Adrenal gland (tissue), 12 donors: ENCODE data around the gene GBA2. TPM values are rescaled to one million over a fixed set of nuclear protein-coding genes. Genes with fewer than 3 reads are reported as not detected.
A peak's percentile ranks its signal among the peaks of the same experiment; 100 is the strongest.

Experiments
- DNase-seq, 7 donors: peaks; one replicate each; pipeline ENCODE4 v3.0.0-alpha.2; 2019 to 2020
- H3K27ac ChIP-seq, 5 donors: fragments of 200-600 bp; sonication (generic) in 4 of 5; 1 replicate in 3 of 5; 2 replicates in 2 of 5; pipeline versions ENCODE4 v1.5.1 to v1.8.0; 2016 to 2020; ENCODE audit warnings: mild to moderate bottlenecking in 1 of 5
- H3K27me3 ChIP-seq: fragments of 200-600 bp; 2 replicates; pipeline ENCODE4 v1.8.0; 2021
- H3K36me3 ChIP-seq, 2 donors: fragments of 200-600 bp; replicated peaks in 1 of 2; 1 replicate in 1 of 2; 2 replicates in 1 of 2; pipeline versions ENCODE4 v1.5.1 to v1.8.0; 2018 to 2022
- H3K4me1 ChIP-seq, 2 donors: fragments of 200-600 bp; replicated peaks in 1 of 2; 1 replicate in 1 of 2; 2 replicates in 1 of 2; pipeline versions ENCODE4 v1.5.1 to v1.8.0; 2018 to 2021
- H3K4me3 ChIP-seq, 4 donors: fragments of 200-600 bp; sonication (generic) in 3 of 4; one replicate each; pipeline ENCODE4 v1.5.1; 2016 to 2018
- H3K9me3 ChIP-seq, 3 donors: fragments of 200-600 bp; sonication (generic) in 1 of 3; replicated peaks in 1 of 3; 1 replicate in 2 of 3; 2 replicates in 1 of 3; pipeline versions ENCODE4 v1.5.1 to v1.8.0; 2016 to 2021
- POLR2A ChIP-seq, 2 donors: fragments of 450-650 bp; IDR thresholded peaks; one replicate each; pipeline ENCODE4 v1.6.1; 2017; ENCODE audit warnings: antibody characterized with exemption in 2 of 2, mild to moderate bottlenecking in 2 of 2, moderate library complexity in 1 of 2
- WGBS, 4 donors: extraction: QIAGEN DNeasy Blood & Tissue Kit in 2 of 4; methylation state at CpG; one replicate each; pipeline versions ENCODE4 v1.1.5 to v1.1.7; 2013 to 2017; 5-methylcytosine and 5-hydroxymethylcytosine counted together
- intact Hi-C, 2 donors: fragments of 100-400 bp; cut with DNase I; formaldehyde crosslinking; loops; one replicate each; pipeline versions ENCODE4 v1.14.1 to v1.15.0; 2022 to 2023
- microRNA-seq, 3 donors: library from miRNA; unstranded; fragments of <30 nt; microRNA quantifications; one replicate each; pipeline ENCODE4, GENCODE V29; 2017 to 2020
- polyA plus RNA-seq, 3 donors: library from polyadenylated mRNA; stranded (reverse); fragments of 200-250 nt in 2 of 3; fragments of 350-450 nt in 1 of 3; fragmentation: Illumina TruSeq in 1 of 3; extraction: RNeasy Lipid Tissue Mini Kit (QIAGEN cat#74804) in 1 of 3; gene quantifications; one replicate each; pipeline ENCODE4 v1.2.3, GENCODE V29; 2013 to 2014
- small RNA-seq, 2 donors: library from RNA; depleted of rRNA; stranded (forward); fragments of <200 nt; gene quantifications; one replicate each; pipeline ENCODE3, GENCODE V24; 2016
- total RNA-seq, 9 donors: library from RNA; depleted of rRNA in 4 of 9; stranded (reverse); fragments of >200 nt in 4 of 9; fragments of 120-200 nt in 1 of 9; fragmentation: NEBNext Ultra II Directional in 1 of 9; extraction: Animal tissue kit (Norgen Biotek cat#: 25700) in 1 of 9; gene quantifications; one replicate each; pipeline versions ENCODE4 v1.1.0 to v1.2.4, GENCODE V29; 2013 to 2023
- TF ChIP-seq, protein P1 (sequence below), 6 experiments: fragments of 450-650 bp in 4 of 6; fragments of 200-600 bp in 2 of 6; sonication (generic) in 1 of 6; IDR thresholded peaks; 1 replicate in 5 of 6; 2 replicates in 1 of 6; pipeline versions ENCODE4 v1.5.1 to v1.8.0; 2016 to 2021; ENCODE audit warnings: antibody characterized with exemption in 6 of 6, mild to moderate bottlenecking in 2 of 6, moderate library complexity in 1 of 6
- donor health status: healthy with polysubstance abuse.
- donor health status: Bipolar disorder and iron deficiency.
- donor health status: DM: yes; HTN: yes; CAD: no.
- donor health status: DM: no; HTN: no; CAD: no.
- donor health status: DM: no; HTN: no; CAD: no.
- donor health status: DM: yes; HTN: yes; CAD: no.

The GBA2 gene
- total and polyA plus RNA-seq, 12 donors, result 28.5 to 84.8 (median 52.7) TPM

DNA sequence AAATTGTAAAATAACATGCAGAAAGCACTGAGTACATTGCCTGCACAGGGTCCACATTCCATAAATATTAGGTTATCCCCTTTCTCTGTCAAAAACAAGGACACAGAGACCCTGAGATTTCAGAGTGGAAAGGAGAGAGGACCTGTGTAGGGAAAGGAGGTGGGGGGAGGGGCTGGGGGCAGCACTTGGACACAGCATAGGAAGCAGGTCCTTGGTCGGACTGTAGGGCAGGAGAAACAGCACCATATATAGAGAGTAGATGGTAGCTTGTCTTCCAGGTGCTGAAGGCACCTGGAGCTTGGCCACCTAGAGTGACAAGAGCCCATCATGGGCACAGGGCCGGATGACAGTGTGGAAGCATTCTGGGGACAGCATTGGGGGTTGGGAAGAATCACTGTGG lies 61.7 kb downstream of the GBA2 start:
- peak overlapping the region in 3 of 5 donors; percentile 38 to 93 (median 89) for H3K27ac ChIP-seq
- TF ChIP-seq, protein P1, sequence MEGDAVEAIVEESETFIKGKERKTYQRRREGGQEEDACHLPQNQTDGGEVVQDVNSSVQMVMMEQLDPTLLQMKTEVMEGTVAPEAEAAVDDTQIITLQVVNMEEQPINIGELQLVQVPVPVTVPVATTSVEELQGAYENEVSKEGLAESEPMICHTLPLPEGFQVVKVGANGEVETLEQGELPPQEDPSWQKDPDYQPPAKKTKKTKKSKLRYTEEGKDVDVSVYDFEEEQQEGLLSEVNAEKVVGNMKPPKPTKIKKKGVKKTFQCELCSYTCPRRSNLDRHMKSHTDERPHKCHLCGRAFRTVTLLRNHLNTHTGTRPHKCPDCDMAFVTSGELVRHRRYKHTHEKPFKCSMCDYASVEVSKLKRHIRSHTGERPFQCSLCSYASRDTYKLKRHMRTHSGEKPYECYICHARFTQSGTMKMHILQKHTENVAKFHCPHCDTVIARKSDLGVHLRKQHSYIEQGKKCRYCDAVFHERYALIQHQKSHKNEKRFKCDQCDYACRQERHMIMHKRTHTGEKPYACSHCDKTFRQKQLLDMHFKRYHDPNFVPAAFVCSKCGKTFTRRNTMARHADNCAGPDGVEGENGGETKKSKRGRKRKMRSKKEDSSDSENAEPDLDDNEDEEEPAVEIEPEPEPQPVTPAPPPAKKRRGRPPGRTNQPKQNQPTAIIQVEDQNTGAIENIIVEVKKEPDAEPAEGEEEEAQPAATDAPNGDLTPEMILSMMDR (IDR thresholded peaks at IDR 0.05), result no peak
- no peak for TF ChIP-seq POLR2A (IDR thresholded peaks at IDR 0.05)
- H3K9me3 ChIP-seq, result no peaks in the 10 kb centered on the region
- no peaks in the 10 kb centered on the region for H3K27me3 ChIP-seq
- peaks cover 0 to 33% of the 10 kb centered on the region in 2 donors for H3K36me3 ChIP-seq
- WGBS, 4 donors, result 70 to 83% (median 79%) methylated on average over 2 of the region's 2 CpGs
- H3K4me1 ChIP-seq, result peaks cover 24 to 38% of the 10 kb centered on the region in 2 donors
- DNase-seq, result no peak
- H3K4me3 ChIP-seq, result peak overlapping the region in 1 of 4 donors; percentile 7
- intact Hi-C loops, result no loop called here

Small RNA genes lying within 50 kb of the gene (microRNA-seq; reads per million reads assigned to microRNA genes)
- gene MIR6852, result 0 to 0.89 (median 0) reads per million in 3 donors
- 0 to 0.76 (median 0.28) reads per million in 3 donors for gene MIR6853

Small RNA genes lying within 50 kb of the gene (small RNA-seq; reads per million reads assigned to genes)
- gene MIR6853, result 0.12 to 0.17 reads per million in 2 donors

Other genes with a start within 250 kb of the GBA2 start
- 100 to 1,000 TPM in 1 of 9 donors, 10 to 100 TPM in 8; 25.9 to 189 (median 56.5) TPM for gene TESK1, start 144.0 kb downstream of the GBA2 start, total RNA-seq
- gene TESK1, start 144.0 kb downstream of the GBA2 start, polyA plus RNA-seq, result 100 to 1,000 TPM in 2 of 3 donors, 10 to 100 TPM in 1; 68.6 to 159 (median 152) TPM
- 1 to 10 TPM in 8 of 9 donors, under 1 TPM in 1; 0.69 to 8.0 (median 3.9) TPM for gene CD72, start 130.8 kb downstream of the GBA2 start, total RNA-seq
- gene CD72, start 130.8 kb downstream of the GBA2 start, polyA plus RNA-seq, result 10 to 100 TPM in 1 of 3 donors, 1 to 10 TPM in 2; 1.3 to 18.5 (median 7.4) TPM
- gene SIT1, start 98.3 kb downstream of the GBA2 start, total RNA-seq, result 1 to 10 TPM in 4 of 9 donors, under 1 TPM in 4, not detected in 1; 0.06 to 2.1 (median 0.86) TPM
- 1 to 10 TPM in 1 of 3 donors, under 1 TPM in 1, not detected in 1; 0.37 to 1.0 TPM for gene SIT1, start 98.3 kb downstream of the GBA2 start, polyA plus RNA-seq
- gene RMRP, start 91.2 kb downstream of the GBA2 start, total RNA-seq, result over 10,000 TPM in 5 of 9 donors, 1,000 to 10,000 TPM in 3, 100 to 1,000 TPM in 1; 885 to 23,366 (median 10,611) TPM
- gene RMRP, start 91.2 kb downstream of the GBA2 start, polyA plus RNA-seq, result 1,000 to 10,000 TPM in 2 of 3 donors, not detected in 1; 1,807 to 2,186 TPM
- gene CCDC107, start 90.9 kb downstream of the GBA2 start, total RNA-seq, result 10 to 100 TPM; 27.9 to 55.0 (median 39.6) TPM
- gene CCDC107, start 90.9 kb downstream of the GBA2 start, polyA plus RNA-seq, result 100 to 1,000 TPM in 2 of 3 donors, 10 to 100 TPM in 1; 53.6 to 198 (median 169) TPM
- 10 to 100 TPM in 1 of 9 donors, 1 to 10 TPM in 3, under 1 TPM in 5; 0.42 to 18.4 (median 0.96) TPM for gene ARHGEF39, start 84.0 kb downstream of the GBA2 start, total RNA-seq
- 1 to 10 TPM; 1.2 to 4.0 (median 1.5) TPM for gene ARHGEF39, start 84.0 kb downstream of the GBA2 start, polyA plus RNA-seq
- 10 to 100 TPM in 1 of 9 donors, 1 to 10 TPM in 5, under 1 TPM in 3; 0.28 to 13.7 (median 2.0) TPM for gene CA9, start 75.3 kb downstream of the GBA2 start, total RNA-seq
- gene CA9, start 75.3 kb downstream of the GBA2 start, polyA plus RNA-seq, result 1 to 10 TPM in 2 of 3 donors, under 1 TPM in 1; 0.31 to 1.4 (median 1.3) TPM
- gene TPM2, start 59.3 kb downstream of the GBA2 start, total RNA-seq, result 100 to 1,000 TPM; 188 to 654 (median 368) TPM
- 1,000 to 10,000 TPM in 2 of 3 donors, 100 to 1,000 TPM in 1; 462 to 1,472 (median 1,350) TPM for gene TPM2, start 59.3 kb downstream of the GBA2 start, polyA plus RNA-seq
- gene TLN1, start 17.0 kb downstream of the GBA2 start, total RNA-seq, result 100 to 1,000 TPM; 157 to 565 (median 372) TPM
- gene TLN1, start 17.0 kb downstream of the GBA2 start, polyA plus RNA-seq, result 100 to 1,000 TPM; 165 to 232 (median 178) TPM
- 100 to 1,000 TPM in 1 of 9 donors, 10 to 100 TPM in 8; 47.0 to 142 (median 60.3) TPM for gene CREB3, start 16.6 kb downstream of the GBA2 start, total RNA-seq
- 100 to 1,000 TPM in 1 of 3 donors, 10 to 100 TPM in 2; 47.6 to 113 (median 52.0) TPM for gene CREB3, start 16.6 kb downstream of the GBA2 start, polyA plus RNA-seq
- gene RGP1, start 59 bp upstream of the GBA2 start, total RNA-seq, result 10 to 100 TPM; 17.1 to 41.2 (median 23.3) TPM
- 10 to 100 TPM in 2 of 3 donors, 1 to 10 TPM in 1; 6.4 to 24.7 (median 13.5) TPM for gene RGP1, start 59 bp upstream of the GBA2 start, polyA plus RNA-seq
- 1 to 10 TPM in 2 of 9 donors, not detected in 7; 1.1 to 2.0 TPM for gene MSMP, start 5.0 kb upstream of the GBA2 start, total RNA-seq
- gene MSMP, start 5.0 kb upstream of the GBA2 start, polyA plus RNA-seq, result 1 to 10 TPM in 1 of 3 donors, under 1 TPM in 1, not detected in 1; 0.56 to 1.3 TPM
- 10 to 100 TPM in 8 of 9 donors, 1 to 10 TPM in 1; 5.6 to 69.9 (median 21.5) TPM for gene NPR2, start 42.4 kb upstream of the GBA2 start, total RNA-seq
- gene NPR2, start 42.4 kb upstream of the GBA2 start, polyA plus RNA-seq, result 10 to 100 TPM; 13.5 to 46.4 (median 39.0) TPM
- gene SPAG8, start 63.0 kb upstream of the GBA2 start, total RNA-seq, result 1 to 10 TPM in 8 of 9 donors, under 1 TPM in 1; 0.98 to 3.6 (median 2.3) TPM
- 1 to 10 TPM; 1.2 to 9.2 (median 4.2) TPM for gene SPAG8, start 63.0 kb upstream of the GBA2 start, polyA plus RNA-seq
- gene HINT2, start 65.8 kb upstream of the GBA2 start, total RNA-seq, result 10 to 100 TPM; 27.6 to 99.6 (median 78.7) TPM
- gene HINT2, start 65.8 kb upstream of the GBA2 start, polyA plus RNA-seq, result 100 to 1,000 TPM in 2 of 3 donors, 10 to 100 TPM in 1; 83.5 to 199 (median 119) TPM
- gene FAM221B, start 79.5 kb upstream of the GBA2 start, total RNA-seq, result under 1 TPM in 1 of 9 donors, not detected in 8; 0.22 TPM
- gene FAM221B, start 79.5 kb upstream of the GBA2 start, polyA plus RNA-seq, result under 1 TPM in 2 of 3 donors, not detected in 1; 0.07 to 0.16 TPM
- 10 to 100 TPM in 7 of 9 donors, 1 to 10 TPM in 2; 5.5 to 43.6 (median 17.5) TPM for gene TMEM8B, start 80.0 kb upstream of the GBA2 start, total RNA-seq
- gene TMEM8B, start 80.0 kb upstream of the GBA2 start, polyA plus RNA-seq, result 10 to 100 TPM; 13.3 to 33.3 (median 23.2) TPM
- not detected for gene OR13J1, start 121.2 kb upstream of the GBA2 start, total RNA-seq
- not detected for gene OR13J1, start 121.2 kb upstream of the GBA2 start, polyA plus RNA-seq
- gene HRCT1, start 157.0 kb upstream of the GBA2 start, total RNA-seq, result 1 to 10 TPM in 5 of 9 donors, under 1 TPM in 2, not detected in 2; 0.35 to 5.9 (median 1.9) TPM
- 1 to 10 TPM in 2 of 3 donors, not detected in 1; 1.1 to 1.5 TPM for gene HRCT1, start 157.0 kb upstream of the GBA2 start, polyA plus RNA-seq
- 1 to 10 TPM in 7 of 9 donors, under 1 TPM in 2; 0.54 to 3.6 (median 2.0) TPM for gene SPAAR, start 160.3 kb upstream of the GBA2 start, total RNA-seq
- 1 to 10 TPM; 2.0 to 3.3 (median 2.6) TPM for gene SPAAR, start 160.3 kb upstream of the GBA2 start, polyA plus RNA-seq
- gene OR2S2, start 208.9 kb upstream of the GBA2 start, total RNA-seq, result not detected
- gene OR2S2, start 208.9 kb upstream of the GBA2 start, polyA plus RNA-seq, result not detected